ENCODE measurements around the gene MYLK. TPM values are rescaled to one million over a fixed set of nuclear protein-coding genes. Genes with fewer than 3 reads are reported as not detected.

Gene MYLK
- total and polyA plus RNA-seq, 10 of the 15 experiments (the other 5 are each of a cell fraction or from before 2014, with no cell fraction given) = 0.04 to 1.6 (median 0.42) TPM; not detected in 1

- H3K79me2 ChIP-seq (ENCODE audit: control insufficient read depth, insufficient read depth, low read length) = no peaks in the 10 kb centered on the region
- ATAC-seq = no peak
- FAIRE-seq = no peak
- no peak overlapping the region for H3K4me3 ChIP-seq
- no peaks in the 10 kb centered on the region; a peak in 1 of 4 replicates for H3K27me3 ChIP-seq (replicated peaks in 1 of 2; ENCODE audit: control insufficient read depth in 2 of 2, insufficient read depth in 2 of 2, low read length in 1 of 2)
- no peaks in the 10 kb centered on the region for H3K36me3 ChIP-seq (ENCODE audit: control insufficient read depth in 2 of 2, insufficient read depth in 2 of 2, low read length in 1 of 2)
- no peak overlapping the region for H3K9ac ChIP-seq (ENCODE audit: control insufficient read depth, insufficient read depth, low read length)
- H3K4me2 ChIP-seq (ENCODE audit: control insufficient read depth, insufficient read depth) = no peak overlapping the region
- no peak for TF ChIP-seq SIX5 (IDR thresholded peaks at IDR 0.05; ENCODE audit: low read depth, low read length, severe bottlenecking)
- intact Hi-C loops (cut with micrococcal nuclease; ENCODE audit: unreplicated experiment) (loop anchor here (5.0 kb wide), 1 partner anchor 427 kb away; no protein-coding TSS in a partner anchor), in situ Hi-C loops (cut with MboI) (no loop called here)
- H4K20me1 ChIP-seq (ENCODE audit: control insufficient read depth, insufficient read depth) = no peaks in the 10 kb centered on the region
- ChIA-PET SMC1A (ENCODE audit: uncharacterized antibody, unreplicated experiment) (interaction anchor here (0.7 kb wide), 1 partner anchor 178 kb away, joined by 3 read pairs; no protein-coding TSS in a partner anchor), RAD21 (ENCODE audit: unreplicated experiment) (interaction anchor here (1.0 kb wide), 1 partner anchor 70 kb away, joined by 3 read pairs; no protein-coding TSS in a partner anchor), CTCF (interaction anchor here (0.7 to 1.1 kb wide), 3 partner anchors 54 to 65 kb away, joined by 3 to 4 read pairs (median 4); no protein-coding TSS in a partner anchor), POLR2A (interaction anchor here (0.7 kb wide), 1 partner anchor 12 kb away, joined by 3 read pairs; no protein-coding TSS in a partner anchor)
- H3K9me3 ChIP-seq (replicated peaks; ENCODE audit: control insufficient read depth, insufficient read depth, low read length) = no peaks in the 10 kb centered on the region
- no peaks in the 10 kb centered on the region for H3K4me1 ChIP-seq (ENCODE audit: control insufficient read depth, insufficient read depth, low read length)
- BruUV-seq (replicated peaks) = no TSS peak
- DNase-seq (ENCODE audit: low read depth, low spot score) = no peak
- 20% methylated on average over 8 of the region's 8 CpGs for WGBS (ENCODE audit: insufficient coverage, insufficient replicate concordance, low lambda C conversion rate, missing lambda C conversion rate)
- H3K27ac ChIP-seq (ENCODE audit: control insufficient read depth, insufficient read depth) = no peak overlapping the region
- no peak overlapping the region for H2AFZ ChIP-seq (ENCODE audit: control insufficient read depth, low read depth, low read length)
Measured at GRCh38 chr3:123650101-123650500, 234.0 kb downstream of the MYLK start.

- no peak overlapping the region for H3K27ac ChIP-seq (ENCODE audit: control insufficient read depth, insufficient read depth)
- ChIA-PET CTCF (interaction anchor here (0.8 to 1.1 kb wide), 2 partner anchors 63 to 75 kb away, joined by 3 to 4 read pairs; no protein-coding TSS in a partner anchor), RAD21 (ENCODE audit: unreplicated experiment) (interaction anchor here (1.0 kb wide), 1 partner anchor 72 kb away, joined by 3 read pairs; no protein-coding TSS in a partner anchor), SMC1A (ENCODE audit: uncharacterized antibody, unreplicated experiment) (no interaction called here), POLR2A (interaction anchor here (0.5 kb wide), 1 partner anchor 1926 kb away, joined by 5 read pairs; no protein-coding TSS in a partner anchor)
- BruUV-seq (replicated peaks) = no TSS peak
- no peaks in the 10 kb centered on the region for H3K9me3 ChIP-seq (replicated peaks; ENCODE audit: control insufficient read depth, insufficient read depth, low read length)
- H3K36me3 ChIP-seq (ENCODE audit: control insufficient read depth in 2 of 2, insufficient read depth in 2 of 2, low read length in 1 of 2) = no peaks in the 10 kb centered on the region
- no peaks in the 10 kb centered on the region; a peak in 1 of 4 replicates for H3K27me3 ChIP-seq (replicated peaks in 1 of 2; ENCODE audit: control insufficient read depth in 2 of 2, insufficient read depth in 2 of 2, low read length in 1 of 2)
- H3K4me3 ChIP-seq = no peak overlapping the region
- FAIRE-seq = no peak
- H3K4me2 ChIP-seq (ENCODE audit: control insufficient read depth, insufficient read depth) = no peak overlapping the region
- in situ Hi-C loops (cut with MboI) (no loop called here), intact Hi-C loops (cut with micrococcal nuclease; ENCODE audit: unreplicated experiment) (no loop called here)
- no peaks in the 10 kb centered on the region for H4K20me1 ChIP-seq (ENCODE audit: control insufficient read depth, insufficient read depth)
- no peaks in the 10 kb centered on the region for H3K4me1 ChIP-seq (ENCODE audit: control insufficient read depth, insufficient read depth, low read length)
- H3K9ac ChIP-seq (ENCODE audit: control insufficient read depth, insufficient read depth, low read length) = no peak overlapping the region
- H3K79me2 ChIP-seq (ENCODE audit: control insufficient read depth, insufficient read depth, low read length) = no peaks in the 10 kb centered on the region
- no peak for TF ChIP-seq IRF3 (IDR thresholded peaks at IDR 0.05)
- no peak for TF ChIP-seq MLLT1 (IDR thresholded peaks at IDR 0.05)
- no peak for TF ChIP-seq HDAC6 (IDR thresholded peaks at IDR 0.05; ENCODE audit: unreplicated experiment)
- no peak for TF ChIP-seq ZBTB33 (IDR thresholded peaks at IDR 0.05)
- no peak for TF ChIP-seq ETV6 (conservative IDR thresholded peaks at IDR 0.05 in 1 of 2, IDR thresholded peaks at IDR 0.05 in 1 of 2; ENCODE audit: borderline replicate concordance in 1 of 2, low read depth in 1 of 2)
- no peak for TF ChIP-seq ZNF384 (IDR thresholded peaks at IDR 0.05; ENCODE audit: borderline replicate concordance, low read depth, low read length)
- TF ChIP-seq DPF2 (IDR thresholded peaks at IDR 0.05) = no peak
- no peak for DNase-seq (ENCODE audit: low read depth, low spot score)
- ATAC-seq = no peak
- WGBS (ENCODE audit: insufficient coverage, insufficient replicate concordance, low lambda C conversion rate, missing lambda C conversion rate) = 30% methylated on average over 10 of the region's 10 CpGs
- H2AFZ ChIP-seq (ENCODE audit: control insufficient read depth, low read depth, low read length) = no peak overlapping the region
Measured at GRCh38 chr3:123648696-123649405, 235.3 kb downstream of the MYLK start.
